Hepatocyte (in vitro differentiated cells): ENCODE measurements around the gene CKS1B.

Source experiments
- CTCF ChIP-seq: fragments of 200-600 bp; sonication (generic); IDR thresholded peaks from 2 replicates; pipeline ENCODE4 v1.5.1; 2016; ENCODE audit warnings: antibody characterized with exemption, mild to moderate bottlenecking; ENCODE audit not compliant: poor library complexity
- EZH2 ChIP-seq: fragments of 200-600 bp; sonication (generic); IDR thresholded peaks from 2 replicates; pipeline ENCODE4 v1.6.1; 2016; ENCODE audit warnings: antibody characterized with exemption, mild to moderate bottlenecking, borderline replicate concordance
- EZH2phosphoT487 ChIP-seq: fragments of 200-600 bp; sonication (generic); IDR thresholded peaks from one replicate; pipeline ENCODE4 v1.6.1; 2018; ENCODE audit warnings: antibody characterized with exemption, mild to moderate bottlenecking, low read depth, moderate library complexity; ENCODE audit not compliant: unreplicated experiment, severe bottlenecking

DNA sequence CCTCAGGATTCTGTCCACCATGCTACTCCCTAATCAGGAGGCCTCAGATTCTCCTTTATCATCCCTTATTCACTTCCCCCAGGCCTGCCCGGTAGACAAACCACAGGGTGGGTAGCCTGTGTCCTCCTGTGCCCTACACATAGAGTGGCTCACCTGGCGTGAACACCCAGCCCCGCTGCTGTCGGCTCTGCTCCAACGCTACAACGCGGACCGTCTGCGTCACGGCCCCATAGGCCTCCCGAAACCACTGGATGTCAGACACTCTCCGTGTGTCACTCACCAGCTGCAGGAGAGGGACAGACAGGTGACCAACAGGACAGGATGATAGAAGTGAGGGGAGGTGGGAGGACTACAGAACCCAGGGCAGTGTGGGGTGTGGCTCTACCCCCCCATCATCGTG lies 48.3 kb upstream of the CKS1B start:
- TF ChIP-seq EZH2, result no peak
- TF ChIP-seq CTCF, result no peak
- no peak for TF ChIP-seq EZH2phosphoT487
